Fibroblast of lung (primary cell): ENCODE data around the gene NPAT. TPM values are rescaled to one million over a fixed set of nuclear protein-coding genes. Genes with fewer than 3 reads are reported as not detected.
A peak's percentile ranks its signal among the peaks of the same experiment; 100 is the strongest.

ENCODE experiments used
- DNase-seq, 2 donors: peaks; one replicate each; pipeline versions ENCODE4 v3.0.0 to v3.0.0-alpha.2; 2010; ENCODE audit warnings: low read depth in 2 of 2
- H2AFZ ChIP-seq: 2 replicates; pipeline ENCODE4 v1.5.1; 2012; ENCODE audit warnings: low read length, control low read depth, inconsistent platforms
- H3K27ac ChIP-seq: 2 replicates; pipeline ENCODE4 v1.5.1; 2011; ENCODE audit warnings: low read length, control low read depth; ENCODE audit not compliant: insufficient read depth
- H3K27me3 ChIP-seq: 2 replicates; pipeline ENCODE4 v1.5.1; 2011; ENCODE audit warnings: mild to moderate bottlenecking, low read length; ENCODE audit not compliant: control insufficient read depth, insufficient read depth
- H3K36me3 ChIP-seq: 2 replicates; pipeline ENCODE4 v1.5.1; 2011; ENCODE audit warnings: low read length; ENCODE audit not compliant: control insufficient read depth, insufficient read depth
- H3K4me1 ChIP-seq: 2 replicates; pipeline ENCODE4 v1.5.1; 2011; ENCODE audit warnings: low read length; ENCODE audit not compliant: control insufficient read depth, insufficient read depth; ENCODE audit errors: extremely low read depth
- H3K4me2 ChIP-seq: 2 replicates; pipeline ENCODE4 v1.5.1; 2011; ENCODE audit warnings: low read length, control low read depth; ENCODE audit not compliant: insufficient read depth; ENCODE audit errors: extremely low read depth
- H3K4me3 ChIP-seq, 4 experiments: fragments of 200-600 bp in 1 of 4; sonication (generic) in 1 of 4; replicated peaks in 1 of 4; 2 replicates each; pipeline ENCODE4 v1.5.1; 2011 to 2016; ENCODE audit warnings: low read length in 4 of 4, low read depth in 3 of 4, mild to moderate bottlenecking in 3 of 4, control low read depth in 2 of 4, inconsistent platforms in 1 of 4, mixed read lengths in 1 of 4; ENCODE audit not compliant: insufficient read depth in 1 of 4; ENCODE audit errors: control extremely low read depth in 1 of 4
- H3K79me2 ChIP-seq: 2 replicates; pipeline ENCODE4 v1.5.1; 2012; ENCODE audit warnings: mild to moderate bottlenecking, low read length, inconsistent platforms; ENCODE audit not compliant: control insufficient read depth, insufficient read depth
- H3K9ac ChIP-seq: 2 replicates; pipeline ENCODE4 v1.5.1; 2011; ENCODE audit warnings: mild to moderate bottlenecking, low read length, control low read depth; ENCODE audit not compliant: insufficient read depth
- H3K9me3 ChIP-seq: 2 replicates; pipeline ENCODE4 v1.5.1; 2012; ENCODE audit warnings: low read depth, low read length; ENCODE audit not compliant: control insufficient read depth, insufficient read depth
- H4K20me1 ChIP-seq: 2 replicates; pipeline ENCODE4 v1.5.1; 2011; ENCODE audit warnings: low read length; ENCODE audit not compliant: control insufficient read depth, insufficient read depth; ENCODE audit errors: extremely low read depth
- CTCF ChIP-seq, 2 donors: IDR thresholded peaks in 1 of 2; conservative IDR thresholded peaks in 1 of 2; 1 replicate in 1 of 2; 2 replicates in 1 of 2; pipeline ENCODE4 v1.5.1; 2011 to 2012; ENCODE audit warnings: low read length in 2 of 2, control low read depth in 1 of 2, inconsistent platforms in 1 of 2, low read depth in 1 of 2, mild to moderate bottlenecking in 1 of 2
- EZH2 ChIP-seq: IDR thresholded peaks from 2 replicates; pipeline ENCODE4 v1.5.1; 2012; ENCODE audit warnings: low read length, control low read depth, mild to moderate bottlenecking; ENCODE audit errors: missing control alignments
- polyA plus RNA-seq, 2 donors: library from polyadenylated mRNA; depleted of rRNA in 1 of 2; stranded (reverse) in 1 of 2; unstranded in 1 of 2; fragments of >200 nt; gene quantifications; 2 replicates each; pipeline ENCODE4 v1.2.1, GENCODE V29; 2011 to 2012; ENCODE audit warnings: missing spikeins in 1 of 2
- total RNA-seq: library from RNA; depleted of rRNA; stranded (reverse); fragments of >200 nt; gene quantifications from 2 replicates; pipeline ENCODE4 v1.2.1, GENCODE V29; 2014

Gene NPAT
- total and polyA plus RNA-seq, 2 donors (not counting 1 experiment from before 2014, with no cell fraction given) = 10.9 to 12.7 TPM

GRCh38 chr11:108203075-108203474, 19.4 kb downstream of the NPAT start:
- H3K79me2 ChIP-seq = peaks cover 7% of the 10 kb centered on the region
- H3K9ac ChIP-seq = no peak overlapping the region
- H3K27me3 ChIP-seq = no peaks in the 10 kb centered on the region
- no peaks in the 10 kb centered on the region for H3K4me1 ChIP-seq
- H3K9me3 ChIP-seq = no peaks in the 10 kb centered on the region
- no peaks in the 10 kb centered on the region for H4K20me1 ChIP-seq
- peaks cover 3% of the 10 kb centered on the region for H3K36me3 ChIP-seq
- DNase-seq = no peak
- no peak overlapping the region for H3K4me2 ChIP-seq
- TF ChIP-seq EZH2 (no peak), CTCF (conservative IDR thresholded peaks at IDR 0.05 in 1 of 2, IDR thresholded peaks at IDR 0.05 in 1 of 2; ENCODE audit: low read depth in 1 of 2, low read length in 2 of 2) (no peak)
- H3K4me3 ChIP-seq = no peak overlapping the region
- H2AFZ ChIP-seq = no peak overlapping the region
- no peak overlapping the region for H3K27ac ChIP-seq

GRCh38 chr11:108199446-108200321, 22.8 kb downstream of the NPAT start:
- H3K9me3 ChIP-seq = no peaks in the 10 kb centered on the region
- no peak overlapping the region for H3K9ac ChIP-seq
- H3K27ac ChIP-seq = no peak overlapping the region
- peak; percentile 44 to 72 for DNase-seq
- peaks cover 2% of the 10 kb centered on the region for H3K79me2 ChIP-seq
- H3K27me3 ChIP-seq = no peaks in the 10 kb centered on the region
- no peak overlapping the region for H3K4me2 ChIP-seq
- no peaks in the 10 kb centered on the region for H4K20me1 ChIP-seq
- TF ChIP-seq CTCF (conservative IDR thresholded peaks at IDR 0.05 in 1 of 2, IDR thresholded peaks at IDR 0.05 in 1 of 2; ENCODE audit: low read depth in 1 of 2, low read length in 2 of 2) (no peak), EZH2 (no peak)
- H3K36me3 ChIP-seq = peaks cover 3% of the 10 kb centered on the region
- H2AFZ ChIP-seq = no peak overlapping the region
- no peak overlapping the region for H3K4me3 ChIP-seq
- H3K4me1 ChIP-seq = no peaks in the 10 kb centered on the region

GRCh38 chr11:108198833-108199232, 23.6 kb downstream of the NPAT start:
- H3K9ac ChIP-seq = no peak overlapping the region
- DNase-seq = no peak
- no peak overlapping the region for H3K4me2 ChIP-seq
- peaks cover 3% of the 10 kb centered on the region for H3K36me3 ChIP-seq
- H4K20me1 ChIP-seq = no peaks in the 10 kb centered on the region
- no peaks in the 10 kb centered on the region for H3K4me1 ChIP-seq
- no peak for TF ChIP-seq EZH2
- no peak for TF ChIP-seq CTCF (conservative IDR thresholded peaks at IDR 0.05 in 1 of 2, IDR thresholded peaks at IDR 0.05 in 1 of 2; ENCODE audit: low read depth in 1 of 2, low read length in 2 of 2)
- H3K9me3 ChIP-seq = no peaks in the 10 kb centered on the region
- H3K79me2 ChIP-seq = peaks cover 2% of the 10 kb centered on the region
- no peak overlapping the region for H3K4me3 ChIP-seq
- no peaks in the 10 kb centered on the region for H3K27me3 ChIP-seq
- no peak overlapping the region for H3K27ac ChIP-seq
- no peak overlapping the region for H2AFZ ChIP-seq
